NCI-H748 (cell line): ENCODE data around the gene LTO1.

ENCODE experiments used
- DNase-seq: peaks from one replicate; lab custom pipeline; 2025; ENCODE audit not compliant: unreplicated experiment; lab: John Stamatoyannopoulos, UW

The LTO1 gene

GRCh38 chr11:69647390-69647748 is 27.8 kb downstream of the LTO1 start:
- DNase-seq = no peak

GRCh38 chr11:69646493-69647389 is 28.4 kb downstream of the LTO1 start:
- DNase-seq = no peak

GRCh38 chr11:69645801-69646492 is 29.2 kb downstream of the LTO1 start:
- DNase-seq = peak; percentile 47

- DNase-seq = no peak
Observed at GRCh38 chr11:69644962-69645675, 30.0 kb downstream of the LTO1 start.

- no peak for DNase-seq
Observed at GRCh38 chr11:69644071-69644961, 30.8 kb downstream of the LTO1 start.

GRCh38 chr11:69643646-69644045 is 31.5 kb downstream of the LTO1 start:
- no peak for DNase-seq

GRCh38 chr11:69642913-69643632 is 32.1 kb downstream of the LTO1 start:
- peak; percentile 81 for DNase-seq

- no peak for DNase-seq
Observed at GRCh38 chr11:69642549-69642912, 32.6 kb downstream of the LTO1 start.

- DNase-seq = peak; percentile 19
Observed at GRCh38 chr11:69641681-69642548, 33.2 kb downstream of the LTO1 start.

- DNase-seq = peak; percentile 79
Observed at GRCh38 chr11:69640995-69641581, 34.1 kb downstream of the LTO1 start, which contains the start of gene CCND1. CCND1 (plus strand) TSS chr11:69641156; CDS start chr11:69641314, 158 bp downstream.

GRCh38 chr11:69640260-69640994 is 34.7 kb downstream of the LTO1 start:
- no peak for DNase-seq

- DNase-seq = no peak
Observed at GRCh38 chr11:69639831-69640230, 35.3 kb downstream of the LTO1 start.

- DNase-seq = peak; percentile 92
Observed at GRCh38 chr11:69638941-69639681, 36.0 kb downstream of the LTO1 start.

GRCh38 chr11:69637941-69638871 is 36.9 kb downstream of the LTO1 start:
- DNase-seq = peak; percentile 70

- no peak for DNase-seq
Observed at GRCh38 chr11:69637198-69637940, 37.8 kb downstream of the LTO1 start.
